ENCODE data around the gene TUFM.
"Not testable (repeated sequence)": the region's sequence is repeated elsewhere in the genome, so short reads cannot be mapped to it uniquely, and the experiment has no call there.

Gene TUFM

GRCh38 chr16:28846080-28846932 is at the start of gene TUFM:
TUFM (minus strand) TSS chr16:28846348; CDS start chr16:28846269, 79 bp downstream.
- peak; percentile 61 for DNase-seq

- no peak for DNase-seq
Measured at GRCh38 chr16:28895609-28896008, 49.5 kb upstream of the TUFM start.

GRCh38 chr16:28893291-28893690 is 47.1 kb upstream of the TUFM start:
- DNase-seq, result no peak

GRCh38 chr16:28891964-28892890 is 46.1 kb upstream of the TUFM start:
- DNase-seq, result no peak

GRCh38 chr16:28890355-28890754 is 44.2 kb upstream of the TUFM start:
- not testable (repeated sequence) for DNase-seq

- DNase-seq, result no peak
Measured at GRCh38 chr16:28886945-28887344, 40.8 kb upstream of the TUFM start.

- DNase-seq, result no peak
Measured at GRCh38 chr16:28884045-28884444, 37.9 kb upstream of the TUFM start.

GRCh38 chr16:28883221-28883996 is 37.3 kb upstream of the TUFM start:
- DNase-seq, result no peak

- no peak for DNase-seq
Measured at GRCh38 chr16:28882551-28883160, 36.5 kb upstream of the TUFM start.

- DNase-seq, result not testable (repeated sequence)
Measured at GRCh38 chr16:28881565-28881964, 35.4 kb upstream of the TUFM start.

GRCh38 chr16:28880955-28881354 is 34.8 kb upstream of the TUFM start:
- DNase-seq, result no peak

GRCh38 chr16:28880589-28880915 is 34.4 kb upstream of the TUFM start:
- no peak for DNase-seq

GRCh38 chr16:28879841-28880588 is 33.9 kb upstream of the TUFM start:
- DNase-seq, result peak; percentile 91

- peak; percentile 63 for DNase-seq
Measured at GRCh38 chr16:28879261-28879840, 33.2 kb upstream of the TUFM start.

GRCh38 chr16:28878083-28878926 is 32.2 kb upstream of the TUFM start, which contains the start of gene ATP2A1:
ATP2A1 (plus strand) TSS chr16:28878488; CDS start chr16:28878672, 184 bp downstream.
- DNase-seq, result no peak

- DNase-seq, result no peak
Measured at GRCh38 chr16:28877655-28878000, 31.5 kb upstream of the TUFM start.

GRCh38 chr16:28876973-28877654 is 31.0 kb upstream of the TUFM start:
- no peak for DNase-seq

- no peak for DNase-seq
Measured at GRCh38 chr16:28876019-28876659, 30.0 kb upstream of the TUFM start.
